Neural crest cell (in vitro differentiated cells): ENCODE results near the gene PNPLA5. TPM values are rescaled to one million over a fixed set of nuclear protein-coding genes. Genes with fewer than 3 reads are reported as not detected.

Experiments used
- DNase-seq: peaks from one replicate; pipeline ENCODE4 v3.0.0; 2021; ENCODE audit warnings: low read depth, mixed read lengths, low spot score
- H3K27ac Mint-ChIP-seq: one replicate; pipeline ENCODE4 v1.8.0; 2021; ENCODE audit warnings: mild to moderate bottlenecking, mixed read lengths; ENCODE audit not compliant: unreplicated experiment
- H3K27me3 Mint-ChIP-seq: 2 replicates; pipeline ENCODE4 v1.8.0; 2021; ENCODE audit warnings: low read depth, mild to moderate bottlenecking, mixed read lengths
- H3K36me3 Mint-ChIP-seq: 2 replicates; pipeline ENCODE4 v1.8.0; 2021; ENCODE audit warnings: low read depth, mild to moderate bottlenecking, mixed read lengths
- H3K4me1 Mint-ChIP-seq: 2 replicates; pipeline ENCODE4 v1.8.0; 2021; ENCODE audit warnings: mixed read lengths
- H3K4me3 Mint-ChIP-seq: one replicate; pipeline ENCODE4 v1.8.0; 2021; ENCODE audit warnings: mild to moderate bottlenecking, mixed read lengths
- H3K9me3 Mint-ChIP-seq: 2 replicates; pipeline ENCODE4 v1.8.0; 2021; ENCODE audit warnings: mixed read lengths
- CTCF ChIP-seq: fragments of 200-600 bp; sonication (generic); conservative IDR thresholded peaks from 2 replicates; pipeline ENCODE4 v1.5.0; 2021; ENCODE audit warnings: antibody characterized with exemption, mild to moderate bottlenecking
- total RNA-seq: library from RNA; stranded (reverse); gene quantifications from 2 replicates; pipeline ENCODE4 v1.2.1, GENCODE V29; 2021

PNPLA5 gene
- total RNA-seq, 1 donor from 2014 or later, result not detected

- no peak for DNase-seq
- TF ChIP-seq CTCF, result no peak
- Mint-ChIP-seq H3K27me3 (peaks cover 44% of the 10 kb centered on the region), H3K9me3 (peaks cover 4% of the 10 kb centered on the region), H3K4me1 (peaks cover 4% of the 10 kb centered on the region), H3K27ac (no peak overlapping the region), H3K36me3 (peaks cover 6% of the 10 kb centered on the region), H3K4me3 (peak overlapping the region; percentile 74)
These were observed 31.7 kb downstream of the PNPLA5 start for GRCh38 chr22:43860126-43860525.

GRCh38 chr22:43859621-43860020 is 32.2 kb downstream of the PNPLA5 start:
- peaks cover 4% of the 10 kb centered on the region for H3K4me1 Mint-ChIP-seq
- DNase-seq, result no peak
- peaks cover 39% of the 10 kb centered on the region for H3K27me3 Mint-ChIP-seq
- peak overlapping the region; percentile 44 for H3K4me3 Mint-ChIP-seq
- H3K36me3 Mint-ChIP-seq, result peaks cover 6% of the 10 kb centered on the region
- H3K9me3 Mint-ChIP-seq, result peaks cover 4% of the 10 kb centered on the region
- no peak for TF ChIP-seq CTCF
- H3K27ac Mint-ChIP-seq, result no peak overlapping the region

GRCh38 chr22:43859176-43859575 is 32.6 kb downstream of the PNPLA5 start:
- no peak for DNase-seq
- Mint-ChIP-seq H3K4me3 (no peak overlapping the region), H3K9me3 (peaks cover 4% of the 10 kb centered on the region), H3K27me3 (peaks cover 35% of the 10 kb centered on the region), H3K27ac (no peak overlapping the region), H3K36me3 (peaks cover 6% of the 10 kb centered on the region), H3K4me1 (peaks cover 4% of the 10 kb centered on the region)
- TF ChIP-seq CTCF, result no peak

GRCh38 chr22:43858156-43858895 is 33.5 kb downstream of the PNPLA5 start:
- Mint-ChIP-seq H3K36me3 (peaks cover 6% of the 10 kb centered on the region), H3K4me3 (no peak overlapping the region), H3K4me1 (peaks cover 4% of the 10 kb centered on the region), H3K27me3 (peaks cover 26% of the 10 kb centered on the region), H3K27ac (no peak overlapping the region), H3K9me3 (peaks cover 4% of the 10 kb centered on the region)
- DNase-seq, result no peak
- no peak for TF ChIP-seq CTCF

- no peak for DNase-seq
- no peak for TF ChIP-seq CTCF
- Mint-ChIP-seq H3K36me3 (peaks cover 6% of the 10 kb centered on the region), H3K4me3 (no peak overlapping the region), H3K27me3 (peaks cover 18% of the 10 kb centered on the region), H3K4me1 (peaks cover 4% of the 10 kb centered on the region), H3K27ac (no peak overlapping the region), H3K9me3 (peaks cover 4% of the 10 kb centered on the region)
These were observed 34.4 kb downstream of the PNPLA5 start for GRCh38 chr22:43857367-43857766.
